WTC11 (cell line): ENCODE data around the gene STYK1. TPM values are rescaled to one million over a fixed set of nuclear protein-coding genes. Genes with fewer than 3 reads are reported as not detected.
"Not testable (repeated sequence)": the region's sequence is repeated elsewhere in the genome, so short reads cannot be mapped to it uniquely, and the experiment has no call there.

Experiments
- ATAC-seq: fragments of 200-7000 bp; cut with Tn5 transposase; 2 replicates; pipeline ENCODE4 v1.10.0; 2021; ENCODE audit warnings: mild to moderate bottlenecking, moderate library complexity
- CTCF ChIA-PET: fragments of 300-600 bp; sonication (Branson Sonifier 250); formaldehyde crosslinking; loops from one replicate; lab custom pipeline; 2021; ENCODE audit warnings: antibody characterized with exemption; lab: Charles Lee
- POLR2A ChIA-PET: fragments of 350-600 bp; sonication (Branson Sonifier 250); formaldehyde crosslinking; loops from one replicate; lab custom pipeline; 2021; ENCODE audit warnings: antibody characterized with exemption; lab: Charles Lee
- DNase-seq: peaks from one replicate; pipeline ENCODE4 v3.0.0; 2021; ENCODE audit warnings: low spot score
- H3K27ac Mint-ChIP-seq: 2 replicates; pipeline ENCODE4 v1.8.0; 2021; ENCODE audit warnings: mixed read lengths
- H3K27me3 Mint-ChIP-seq: 2 replicates; pipeline ENCODE4 v1.8.0; 2021; ENCODE audit warnings: low read depth, mild to moderate bottlenecking, moderate library complexity, mixed read lengths
- H3K36me3 Mint-ChIP-seq: 2 replicates; pipeline ENCODE4 v1.8.0; 2021; ENCODE audit warnings: mixed read lengths
- H3K4me1 Mint-ChIP-seq: 2 replicates; pipeline ENCODE4 v1.8.0; 2022; ENCODE audit warnings: mixed read lengths
- H3K4me3 Mint-ChIP-seq: 2 replicates; pipeline ENCODE4 v1.8.0; 2021; ENCODE audit warnings: mild to moderate bottlenecking, moderate library complexity, mixed read lengths
- H3K9me3 Mint-ChIP-seq: 2 replicates; pipeline ENCODE4 v1.8.0; 2021; ENCODE audit warnings: mixed read lengths
- ATF1 ChIP-seq: sonication (generic); formaldehyde crosslinking; IDR thresholded peaks from 2 replicates; pipeline ENCODE4 v1.8.1; 2023; ENCODE audit warnings: mild to moderate bottlenecking, moderate library complexity, missing genetic modification reagents
- CBFB ChIP-seq: sonication (generic); formaldehyde crosslinking; IDR thresholded peaks from 2 replicates; pipeline ENCODE4 v1.8.1; 2022; ENCODE audit warnings: mild to moderate bottlenecking, low read depth, missing genetic modification reagents
- CREM ChIP-seq: sonication (generic); formaldehyde crosslinking; IDR thresholded peaks from 2 replicates; pipeline ENCODE4 v1.8.1; 2022; ENCODE audit warnings: mild to moderate bottlenecking, missing genetic modification reagents, moderate library complexity
- EMX1 ChIP-seq: fragments of 250-450 bp; sonication (Bioruptor Pico); IDR thresholded peaks from 2 replicates; pipeline ENCODE4 v1.8.0; 2021; ENCODE audit warnings: mild to moderate bottlenecking
- ERG ChIP-seq: fragments of 250-450 bp; sonication (Bioruptor Pico); IDR thresholded peaks from 2 replicates; pipeline ENCODE4 v1.8.0; 2021; ENCODE audit warnings: mild to moderate bottlenecking
- GABPB1 ChIP-seq: sonication (generic); formaldehyde crosslinking; IDR thresholded peaks from 2 replicates; pipeline ENCODE4 v1.8.1; 2023; ENCODE audit warnings: mild to moderate bottlenecking, missing genetic modification reagents
- IRF2 ChIP-seq: sonication (generic); formaldehyde crosslinking; IDR thresholded peaks from 2 replicates; pipeline ENCODE4 v1.8.0; 2022; ENCODE audit warnings: low read depth, missing genetic modification reagents, borderline replicate concordance
- NFYB ChIP-seq: sonication (generic); formaldehyde crosslinking; conservative IDR thresholded peaks from 2 replicates; pipeline ENCODE4 v1.8.0; 2022; ENCODE audit warnings: low read depth, missing genetic modification reagents
- NR2C2 ChIP-seq: sonication (generic); formaldehyde crosslinking; IDR thresholded peaks from 2 replicates; pipeline ENCODE4 v1.8.0; 2022; ENCODE audit warnings: mild to moderate bottlenecking, missing genetic modification reagents
- ZNF121 ChIP-seq: sonication (generic); formaldehyde crosslinking; IDR thresholded peaks from 2 replicates; pipeline ENCODE4 v1.8.0; 2023; ENCODE audit warnings: missing genetic modification reagents
- ZNF138 ChIP-seq: sonication (generic); formaldehyde crosslinking; conservative IDR thresholded peaks from 2 replicates; pipeline ENCODE4 v1.8.1; 2022; ENCODE audit warnings: mild to moderate bottlenecking, moderate library complexity, missing genetic modification reagents
- ZNF219 ChIP-seq: sonication (generic); formaldehyde crosslinking; IDR thresholded peaks from 2 replicates; pipeline ENCODE4 v1.8.0; 2023; ENCODE audit warnings: missing genetic modification reagents, mild to moderate bottlenecking, borderline replicate concordance
- ZNF423 ChIP-seq: fragments of 250-450 bp; sonication (Bioruptor Pico); IDR thresholded peaks from 2 replicates; pipeline ENCODE4 v2.1.2; 2022; ENCODE audit warnings: mild to moderate bottlenecking, moderate library complexity
- total RNA-seq: library from RNA; stranded (reverse); gene quantifications from 3 replicates; pipeline ENCODE4 v1.2.3, GENCODE V29; 2021
- TF ChIP-seq, protein P1 (sequence below): fragments of 250-450 bp; sonication (Bioruptor Pico); IDR thresholded peaks from 2 replicates; pipeline ENCODE4 v2.1.2; 2022; ENCODE audit warnings: mild to moderate bottlenecking, moderate library complexity
- TF ChIP-seq, protein P2 (sequence below): sonication (generic); formaldehyde crosslinking; IDR thresholded peaks from 2 replicates; pipeline ENCODE4 v1.8.1; 2023; ENCODE audit warnings: mild to moderate bottlenecking, missing genetic modification reagents, borderline replicate concordance

Gene STYK1
- total RNA-seq, 1 experiment from 2014 or later: 1.6 TPM

DNA sequence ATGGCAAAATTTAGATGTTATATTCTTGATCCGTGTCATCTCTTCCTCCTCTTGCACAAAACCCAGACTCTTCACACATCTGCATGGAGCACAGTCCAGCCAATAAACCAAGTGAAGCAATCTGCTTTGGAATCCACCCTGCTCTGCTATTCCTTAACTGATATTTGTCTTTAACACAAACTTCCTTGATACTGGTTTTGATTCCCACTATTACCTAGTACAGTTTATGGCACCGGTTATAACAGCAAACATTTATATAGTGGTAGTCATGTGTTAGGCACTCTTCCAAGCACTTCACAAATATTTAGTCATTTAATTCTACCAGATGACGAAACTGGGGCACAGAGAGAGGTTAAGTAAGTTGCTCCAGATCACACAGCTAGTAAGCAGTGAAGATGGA lies 12.5 kb downstream of the STYK1 start:
- H3K9me3 Mint-ChIP-seq: peaks cover 49% of the 10 kb centered on the region
- ATAC-seq: no peak
- ChIA-PET POLR2A (no interaction called here), CTCF (no interaction called here)
- H3K4me1 Mint-ChIP-seq: no peaks in the 10 kb centered on the region
- no peak for DNase-seq
- no peaks in the 10 kb centered on the region for H3K27me3 Mint-ChIP-seq
- peaks cover 18% of the 10 kb centered on the region for H3K36me3 Mint-ChIP-seq
- no peak for TF ChIP-seq ZNF138 (CRISPR knock-in tag)
- TF ChIP-seq NFYB (CRISPR knock-in tag): no peak
- H3K27ac Mint-ChIP-seq: no peak overlapping the region
- H3K4me3 Mint-ChIP-seq: no peak overlapping the region

DNA sequence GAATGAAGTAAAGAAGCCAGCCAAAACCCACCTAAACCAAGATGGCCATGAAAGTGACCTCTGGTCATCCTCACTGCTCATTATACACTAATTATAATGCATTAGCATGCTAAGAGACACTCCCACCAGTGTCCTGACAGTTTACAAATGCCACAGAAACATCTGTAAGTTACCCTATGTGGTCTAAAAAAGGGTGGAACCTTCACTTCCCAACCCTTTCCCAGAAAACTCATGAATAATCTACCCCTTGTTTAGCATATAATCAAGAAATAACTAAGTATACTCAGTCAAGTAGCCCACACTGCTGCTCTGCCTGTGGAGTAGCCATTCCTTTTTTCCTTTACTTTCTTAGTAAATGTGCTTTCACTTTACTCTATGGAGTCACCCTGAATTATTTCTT lies 19.8 kb downstream of the STYK1 start:
- no peaks in the 10 kb centered on the region; the same call in 1 of the 2 replicates for H3K27me3 Mint-ChIP-seq
- peaks cover 28% of the 10 kb centered on the region for H3K36me3 Mint-ChIP-seq
- TF ChIP-seq ZNF219 (CRISPR knock-in tag) (no peak), ZNF423 (CRISPR knock-in tag) (no peak), NR2C2 (no peak), ATF1 (CRISPR knock-in tag) (no peak), IRF2 (CRISPR knock-in tag) (no peak), EMX1 (CRISPR knock-in tag) (no peak)
- TF ChIP-seq, protein P1, sequence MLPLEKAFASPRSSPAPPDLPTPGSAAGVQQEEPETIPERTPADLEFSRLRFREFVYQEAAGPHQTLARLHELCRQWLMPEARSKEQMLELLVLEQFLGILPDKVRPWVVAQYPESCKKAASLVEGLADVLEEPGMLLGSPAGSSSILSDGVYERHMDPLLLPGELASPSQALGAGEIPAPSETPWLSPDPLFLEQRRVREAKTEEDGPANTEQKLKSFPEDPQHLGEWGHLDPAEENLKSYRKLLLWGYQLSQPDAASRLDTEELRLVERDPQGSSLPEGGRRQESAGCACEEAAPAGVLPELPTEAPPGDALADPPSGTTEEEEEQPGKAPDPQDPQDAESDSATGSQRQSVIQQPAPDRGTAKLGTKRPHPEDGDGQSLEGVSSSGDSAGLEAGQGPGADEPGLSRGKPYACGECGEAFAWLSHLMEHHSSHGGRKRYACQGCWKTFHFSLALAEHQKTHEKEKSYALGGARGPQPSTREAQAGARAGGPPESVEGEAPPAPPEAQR (CRISPR knock-in tag): no peak
- TF ChIP-seq, protein P2, sequence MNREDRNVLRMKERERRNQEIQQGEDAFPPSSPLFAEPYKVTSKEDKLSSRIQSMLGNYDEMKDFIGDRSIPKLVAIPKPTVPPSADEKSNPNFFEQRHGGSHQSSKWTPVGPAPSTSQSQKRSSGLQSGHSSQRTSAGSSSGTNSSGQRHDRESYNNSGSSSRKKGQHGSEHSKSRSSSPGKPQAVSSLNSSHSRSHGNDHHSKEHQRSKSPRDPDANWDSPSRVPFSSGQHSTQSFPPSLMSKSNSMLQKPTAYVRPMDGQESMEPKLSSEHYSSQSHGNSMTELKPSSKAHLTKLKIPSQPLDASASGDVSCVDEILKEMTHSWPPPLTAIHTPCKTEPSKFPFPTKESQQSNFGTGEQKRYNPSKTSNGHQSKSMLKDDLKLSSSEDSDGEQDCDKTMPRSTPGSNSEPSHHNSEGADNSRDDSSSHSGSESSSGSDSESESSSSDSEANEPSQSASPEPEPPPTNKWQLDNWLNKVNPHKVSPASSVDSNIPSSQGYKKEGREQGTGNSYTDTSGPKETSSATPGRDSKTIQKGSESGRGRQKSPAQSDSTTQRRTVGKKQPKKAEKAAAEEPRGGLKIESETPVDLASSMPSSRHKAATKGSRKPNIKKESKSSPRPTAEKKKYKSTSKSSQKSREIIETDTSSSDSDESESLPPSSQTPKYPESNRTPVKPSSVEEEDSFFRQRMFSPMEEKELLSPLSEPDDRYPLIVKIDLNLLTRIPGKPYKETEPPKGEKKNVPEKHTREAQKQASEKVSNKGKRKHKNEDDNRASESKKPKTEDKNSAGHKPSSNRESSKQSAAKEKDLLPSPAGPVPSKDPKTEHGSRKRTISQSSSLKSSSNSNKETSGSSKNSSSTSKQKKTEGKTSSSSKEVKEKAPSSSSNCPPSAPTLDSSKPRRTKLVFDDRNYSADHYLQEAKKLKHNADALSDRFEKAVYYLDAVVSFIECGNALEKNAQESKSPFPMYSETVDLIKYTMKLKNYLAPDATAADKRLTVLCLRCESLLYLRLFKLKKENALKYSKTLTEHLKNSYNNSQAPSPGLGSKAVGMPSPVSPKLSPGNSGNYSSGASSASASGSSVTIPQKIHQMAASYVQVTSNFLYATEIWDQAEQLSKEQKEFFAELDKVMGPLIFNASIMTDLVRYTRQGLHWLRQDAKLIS (CRISPR knock-in tag): no peak
- TF ChIP-seq, all 79 proteins: peak for 0
- no peaks in the 10 kb centered on the region for H3K4me1 Mint-ChIP-seq
- H3K9me3 Mint-ChIP-seq: peaks cover 64% of the 10 kb centered on the region
- no peak overlapping the region for H3K27ac Mint-ChIP-seq
- no peak overlapping the region for H3K4me3 Mint-ChIP-seq
- ChIA-PET CTCF (no interaction called here), POLR2A (no interaction called here)
- ATAC-seq (no peak), DNase-seq (no peak)

DNA sequence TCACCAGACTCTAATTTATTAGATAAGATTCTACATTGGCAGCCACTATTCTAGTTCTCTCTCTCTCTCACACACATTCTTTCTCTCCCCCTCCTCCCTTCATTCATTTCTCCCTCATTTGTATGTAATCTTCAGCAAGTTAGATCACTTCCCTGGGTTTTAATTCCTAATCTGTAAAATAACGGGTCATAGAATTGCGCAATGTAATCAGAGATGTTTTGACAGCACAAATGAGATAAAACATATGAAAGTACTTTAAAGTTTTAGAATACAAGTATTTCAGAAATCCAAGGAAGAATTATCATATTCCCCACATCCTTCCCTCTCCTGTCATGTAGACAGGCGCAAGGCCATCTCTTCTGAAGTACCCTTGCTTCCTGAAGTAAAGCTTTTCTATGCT lies 21.7 kb downstream of the STYK1 start:
- no peak for ATAC-seq
- H3K36me3 Mint-ChIP-seq: peaks cover 28% of the 10 kb centered on the region
- no peak for DNase-seq
- CTCF ChIA-PET: no interaction called here
- POLR2A ChIA-PET: no interaction called here
- TF ChIP-seq CREM (CRISPR knock-in tag) (no peak), GABPB1 (CRISPR knock-in tag) (no peak)
- H3K9me3 Mint-ChIP-seq: peaks cover 61% of the 10 kb centered on the region
- H3K27ac Mint-ChIP-seq: no peak overlapping the region
- no peak overlapping the region for H3K4me3 Mint-ChIP-seq
- H3K27me3 Mint-ChIP-seq: no peaks in the 10 kb centered on the region; the same call in 1 of the 2 replicates
- H3K4me1 Mint-ChIP-seq: no peaks in the 10 kb centered on the region

GRCh38 chr12:10646576-10646975 lies 27.3 kb downstream of the STYK1 start:
- H3K36me3 Mint-ChIP-seq: peaks cover 44% of the 10 kb centered on the region
- DNase-seq, ATAC-seq, H3K27ac Mint-ChIP-seq, CTCF ChIA-PET, POLR2A ChIA-PET, H3K4me3 Mint-ChIP-seq, H3K4me1 Mint-ChIP-seq: not testable (repeated sequence)
- H3K9me3 Mint-ChIP-seq: peaks cover 52% of the 10 kb centered on the region
- H3K27me3 Mint-ChIP-seq: peaks cover 11% of the 10 kb centered on the region

- Mint-ChIP-seq H3K4me1 (no peaks in the 10 kb centered on the region), H3K27me3 (peaks cover 11% of the 10 kb centered on the region), H3K27ac (no peak overlapping the region), H3K9me3 (peaks cover 48% of the 10 kb centered on the region), H3K36me3 (peaks cover 44% of the 10 kb centered on the region), H3K4me3 (no peak overlapping the region)
- DNase-seq: no peak
- ChIA-PET CTCF (no interaction called here), POLR2A (no interaction called here)
- TF ChIP-seq ZNF121 (CRISPR knock-in tag) (no peak), CBFB (CRISPR knock-in tag) (no peak), ERG (no peak)
- no peak for ATAC-seq
Measured at GRCh38 chr12:10645910-10646309, 27.9 kb downstream of the STYK1 start.
